ENCODE data around the gene MED15. TPM values are rescaled to one million over a fixed set of nuclear protein-coding genes. Genes with fewer than 3 reads are reported as not detected.

The MED15 gene
- total RNA-seq, 4 donors from 2014 or later, result 35.1 to 88.9 (median 49.9) TPM

- no peak for TF ChIP-seq CTCF (IDR thresholded peaks at IDR 0.05; ENCODE audit: low read depth)
Measured at GRCh38 chr22:20571531-20572007, 64.2 kb downstream of the MED15 start.

GRCh38 chr22:20572132-20572802 is 64.9 kb downstream of the MED15 start:
- TF ChIP-seq CTCF (IDR thresholded peaks at IDR 0.05; ENCODE audit: low read depth), result no peak

GRCh38 chr22:20573176-20573832 is 65.9 kb downstream of the MED15 start:
- TF ChIP-seq CTCF (IDR thresholded peaks at IDR 0.05; ENCODE audit: low read depth), result no peak

GRCh38 chr22:20573833-20574615 is 66.6 kb downstream of the MED15 start:
- TF ChIP-seq CTCF (IDR thresholded peaks at IDR 0.05; ENCODE audit: low read depth), result no peak

- TF ChIP-seq CTCF (IDR thresholded peaks at IDR 0.05; ENCODE audit: low read depth), result no peak
Measured at GRCh38 chr22:20574920-20575353, 67.5 kb downstream of the MED15 start.

GRCh38 chr22:20575724-20576444 is 68.5 kb downstream of the MED15 start:
- TF ChIP-seq CTCF (IDR thresholded peaks at IDR 0.05; ENCODE audit: low read depth), result no peak
